H9 (cell line): ENCODE results near the gene WDR4. TPM values are rescaled to one million over a fixed set of nuclear protein-coding genes. Genes with fewer than 3 reads are reported as not detected.

Experiments
- DNase-seq: peaks from one replicate; pipeline ENCODE4 v3.0.0-alpha.2; 2017
- H2AFZ ChIP-seq: one replicate; pipeline ENCODE4 v1.6.1; 2013; ENCODE audit warnings: mild to moderate bottlenecking, low read length, control low read depth, moderate library complexity
- H2AK5ac ChIP-seq: 2 replicates; pipeline ENCODE4 v1.6.1; 2013; ENCODE audit warnings: low read length, control low read depth, mixed read lengths; ENCODE audit not compliant: insufficient read length
- H2BK120ac ChIP-seq: one replicate; pipeline ENCODE4 v1.6.1; 2013; ENCODE audit warnings: low read depth, mild to moderate bottlenecking, low read length, control low read depth, inconsistent platforms; ENCODE audit not compliant: poor library complexity, severe bottlenecking
- H2BK12ac ChIP-seq: 2 replicates; pipeline ENCODE4 v1.6.1; 2013; ENCODE audit warnings: low read length, control low read depth, mixed read lengths, low read depth; ENCODE audit not compliant: insufficient read length
- H2BK15ac ChIP-seq: 2 replicates; pipeline ENCODE4 v1.6.1; 2013; ENCODE audit warnings: low read depth, low read length, control low read depth
- H2BK20ac ChIP-seq: one replicate; pipeline ENCODE4 v1.6.1; 2013; ENCODE audit warnings: low read depth, mild to moderate bottlenecking, low read length, control low read depth, inconsistent platforms; ENCODE audit not compliant: poor library complexity, severe bottlenecking
- H2BK5ac ChIP-seq: 2 replicates; pipeline ENCODE4 v1.6.1; 2013; ENCODE audit warnings: low read length, control low read depth, mixed read lengths; ENCODE audit not compliant: insufficient read length
- H3K14ac ChIP-seq: 2 replicates; pipeline ENCODE4 v1.6.1; 2013; ENCODE audit warnings: low read length, control low read depth; ENCODE audit not compliant: insufficient read depth
- H3K18ac ChIP-seq: 2 replicates; pipeline ENCODE4 v1.6.1; 2013; ENCODE audit warnings: low read depth, mild to moderate bottlenecking, mixed read lengths, low read length, control low read depth; ENCODE audit not compliant: insufficient read length
- H3K23ac ChIP-seq: 2 replicates; pipeline ENCODE4 v1.6.1; 2013; ENCODE audit warnings: low read length, control low read depth, mixed read lengths, low read depth; ENCODE audit not compliant: insufficient read length
- H3K23me2 ChIP-seq: 2 replicates; pipeline ENCODE4 v1.6.1; 2013; ENCODE audit warnings: low read depth, mild to moderate bottlenecking, mixed read lengths, low read length, control low read depth; ENCODE audit not compliant: insufficient read length, poor library complexity, severe bottlenecking
- H3K27ac ChIP-seq: 2 replicates; pipeline ENCODE4 v1.5.1; 2013; ENCODE audit warnings: low read length, control low read depth, mixed read lengths, low read depth; ENCODE audit not compliant: insufficient read length
- H3K27me3 ChIP-seq: 2 replicates; pipeline ENCODE4 v1.6.1; 2013; ENCODE audit warnings: low read length, control low read depth, inconsistent platforms; ENCODE audit not compliant: insufficient read depth
- H3K4ac ChIP-seq: 2 replicates; pipeline ENCODE4 v1.6.1; 2013; ENCODE audit warnings: low read depth, mild to moderate bottlenecking, control low read depth, inconsistent platforms, low read length, moderate library complexity
- H3K4me1 ChIP-seq: 2 replicates; pipeline ENCODE4 v1.6.1; 2013; ENCODE audit warnings: low read length, control low read depth, inconsistent platforms; ENCODE audit not compliant: insufficient read depth
- H3K4me2 ChIP-seq: 2 replicates; pipeline ENCODE4 v1.6.1; 2013; ENCODE audit warnings: low read length, control low read depth, mixed read lengths; ENCODE audit not compliant: insufficient read length, insufficient read depth
- H3K56ac ChIP-seq: 2 replicates; pipeline ENCODE4 v1.6.1; 2013; ENCODE audit warnings: low read depth, mild to moderate bottlenecking, mixed read lengths, low read length, control low read depth; ENCODE audit not compliant: insufficient read length
- H3K79me1 ChIP-seq: 2 replicates; pipeline ENCODE4 v1.6.1; 2013; ENCODE audit warnings: low read depth, mild to moderate bottlenecking, moderate library complexity, low read length, control low read depth, inconsistent platforms; ENCODE audit not compliant: insufficient read depth, poor library complexity, severe bottlenecking
- H3K79me2 ChIP-seq: 2 replicates; pipeline ENCODE4 v1.6.1; 2013; ENCODE audit warnings: low read length, control low read depth, inconsistent platforms; ENCODE audit not compliant: insufficient read depth
- H3K9ac ChIP-seq: 2 replicates; pipeline ENCODE4 v1.6.1; 2013; ENCODE audit warnings: low read length, control low read depth, mixed read lengths; ENCODE audit not compliant: insufficient read length; ENCODE audit errors: extremely low read depth
- H3K9me3 ChIP-seq: one replicate; pipeline ENCODE4 v1.6.1; 2013; ENCODE audit warnings: low read depth, low read length, inconsistent platforms; ENCODE audit not compliant: control insufficient read depth
- H3T11ph ChIP-seq: one replicate; pipeline ENCODE4 v1.6.1; 2013; ENCODE audit warnings: mild to moderate bottlenecking, low read length, control low read depth, inconsistent platforms
- H4K20me1 ChIP-seq: one replicate; pipeline ENCODE4 v1.6.1; 2013; ENCODE audit not compliant: control insufficient read depth, insufficient read length, insufficient read depth
- H4K5ac ChIP-seq: 2 replicates; pipeline ENCODE4 v1.6.1; 2013; ENCODE audit warnings: low read depth, mild to moderate bottlenecking, mixed read lengths, low read length, control low read depth; ENCODE audit not compliant: insufficient read length
- H4K8ac ChIP-seq: replicated peaks from 2 replicates; pipeline ENCODE4 v1.6.1; 2013; ENCODE audit warnings: low read length, control low read depth, mixed read lengths, low read depth; ENCODE audit not compliant: insufficient read length
- H4K91ac ChIP-seq: 2 replicates; pipeline ENCODE4 v1.6.1; 2013; ENCODE audit warnings: low read depth, mild to moderate bottlenecking, moderate library complexity, mixed read lengths, low read length, control low read depth; ENCODE audit not compliant: insufficient read length
- H3K27ac Mint-ChIP-seq, 3 experiments: 2 replicates in 2 of 3; 3 replicates in 1 of 3; pipeline ENCODE4 v1.8.0; 2020 to 2021; ENCODE audit warnings: mixed read lengths in 3 of 3, mild to moderate bottlenecking in 1 of 3, moderate library complexity in 1 of 3
- H3K27me3 Mint-ChIP-seq: 2 replicates; pipeline ENCODE4 v1.8.0; 2021; ENCODE audit warnings: low read depth, mild to moderate bottlenecking, moderate library complexity, mixed read lengths
- H3K36me3 Mint-ChIP-seq, 3 experiments: 2 replicates in 2 of 3; 3 replicates in 1 of 3; pipeline ENCODE4 v1.8.0; 2020 to 2021; ENCODE audit warnings: low read depth in 3 of 3, mixed read lengths in 3 of 3; ENCODE audit not compliant: insufficient read depth in 1 of 3
- H3K4me1 Mint-ChIP-seq, 2 experiments: 2 replicates each; pipeline ENCODE4 v1.8.0; 2020; ENCODE audit warnings: mixed read lengths in 2 of 2
- H3K4me3 Mint-ChIP-seq, 2 experiments: 2 replicates in 1 of 2; 3 replicates in 1 of 2; pipeline ENCODE4 v1.8.0; 2020 to 2021; ENCODE audit warnings: mild to moderate bottlenecking in 2 of 2, mixed read lengths in 2 of 2, moderate library complexity in 1 of 2
- H3K9me3 Mint-ChIP-seq, 2 experiments: 2 replicates in 1 of 2; 3 replicates in 1 of 2; pipeline ENCODE4 v1.8.0; 2020; ENCODE audit warnings: mild to moderate bottlenecking in 2 of 2, mixed read lengths in 2 of 2, moderate library complexity in 1 of 2
- WGBS: extraction: QIAGEN DNeasy Blood & Tissue Kit; methylation state at CpG from one replicate; pipeline ENCODE4 v1.1.7; 2013; ENCODE audit warnings: missing lambda C conversion rate, low lambda C conversion rate, mixed read lengths; ENCODE audit not compliant: insufficient read length; ENCODE audit errors: extremely low coverage; 5-methylcytosine and 5-hydroxymethylcytosine counted together
- total RNA-seq: library from RNA; stranded (reverse); gene quantifications from 2 replicates; pipeline ENCODE4 v1.2.1, GENCODE V29; 2021
- TF ChIP-seq, protein P1 (sequence below): fragments of 200-600 bp; sonication (generic); conservative IDR thresholded peaks from 3 replicates; pipeline ENCODE4 v1.8.0; 2021; ENCODE audit warnings: antibody characterized with exemption, mild to moderate bottlenecking

Gene WDR4
- total RNA-seq, 1 experiment from 2014 or later: 54.4 TPM

DNA sequence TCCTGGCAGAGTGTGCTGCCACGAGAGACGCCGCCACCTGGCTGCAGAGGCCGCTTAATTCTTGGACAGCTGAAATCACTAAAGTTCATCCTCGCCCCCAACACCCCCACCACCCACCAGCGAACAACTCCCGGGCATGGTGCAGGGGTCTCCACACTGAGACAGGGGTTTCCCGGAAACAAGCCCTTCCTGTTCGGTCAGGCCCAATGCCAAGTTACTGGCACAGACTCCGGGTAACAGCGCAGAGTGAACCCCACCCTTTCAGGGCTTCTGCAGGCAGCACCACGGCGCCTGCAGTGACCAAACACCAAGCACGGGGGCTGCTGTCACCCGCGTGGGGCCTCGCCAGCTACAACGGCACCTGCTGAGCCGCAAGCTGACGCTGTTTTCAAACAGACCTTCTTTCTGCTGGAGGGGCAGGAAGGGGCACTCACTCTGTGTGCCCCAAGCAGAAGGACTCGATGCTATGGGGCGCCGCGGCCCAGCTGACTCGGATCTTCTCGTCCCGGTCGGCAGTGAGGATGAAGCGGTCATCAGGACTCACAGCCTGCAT, 17.4 kb downstream of the WDR4 start:
- no peak overlapping the region for H3K27ac Mint-ChIP-seq
- no peak overlapping the region for H3K4me2 ChIP-seq
- H3K27ac ChIP-seq: no peak overlapping the region

More for the DNA sequence above, 17.4 kb downstream of the WDR4 start:
- no peak overlapping the region for H4K5ac ChIP-seq
- H2BK120ac ChIP-seq: no peak overlapping the region
- Mint-ChIP-seq H3K9me3 (no peaks in the 10 kb centered on the region), H3K4me3 (no peak overlapping the region), H3K36me3 (peaks cover 39 to 80% (median 78%) of the 10 kb centered on the region in 3 experiments), H3K4me1 (peaks cover 10 to 19% of the 10 kb centered on the region in 2 experiments; a peak in 3 of 4 replicates), H3K27me3 (no peaks in the 10 kb centered on the region; the same call in 1 of the 2 replicates)
- no peaks in the 10 kb centered on the region for H3K9me3 ChIP-seq
- H2AFZ ChIP-seq: no peak overlapping the region
- no peaks in the 10 kb centered on the region for H3K4me1 ChIP-seq
- H2BK20ac ChIP-seq: no peak overlapping the region
- H3K79me2 ChIP-seq: peaks cover 31% of the 10 kb centered on the region
- H4K8ac ChIP-seq: no peak overlapping the region
- H2BK12ac ChIP-seq: no peak overlapping the region
- TF ChIP-seq, protein P1, sequence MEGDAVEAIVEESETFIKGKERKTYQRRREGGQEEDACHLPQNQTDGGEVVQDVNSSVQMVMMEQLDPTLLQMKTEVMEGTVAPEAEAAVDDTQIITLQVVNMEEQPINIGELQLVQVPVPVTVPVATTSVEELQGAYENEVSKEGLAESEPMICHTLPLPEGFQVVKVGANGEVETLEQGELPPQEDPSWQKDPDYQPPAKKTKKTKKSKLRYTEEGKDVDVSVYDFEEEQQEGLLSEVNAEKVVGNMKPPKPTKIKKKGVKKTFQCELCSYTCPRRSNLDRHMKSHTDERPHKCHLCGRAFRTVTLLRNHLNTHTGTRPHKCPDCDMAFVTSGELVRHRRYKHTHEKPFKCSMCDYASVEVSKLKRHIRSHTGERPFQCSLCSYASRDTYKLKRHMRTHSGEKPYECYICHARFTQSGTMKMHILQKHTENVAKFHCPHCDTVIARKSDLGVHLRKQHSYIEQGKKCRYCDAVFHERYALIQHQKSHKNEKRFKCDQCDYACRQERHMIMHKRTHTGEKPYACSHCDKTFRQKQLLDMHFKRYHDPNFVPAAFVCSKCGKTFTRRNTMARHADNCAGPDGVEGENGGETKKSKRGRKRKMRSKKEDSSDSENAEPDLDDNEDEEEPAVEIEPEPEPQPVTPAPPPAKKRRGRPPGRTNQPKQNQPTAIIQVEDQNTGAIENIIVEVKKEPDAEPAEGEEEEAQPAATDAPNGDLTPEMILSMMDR: no peak
- peaks cover 3% of the 10 kb centered on the region for H4K20me1 ChIP-seq
- WGBS: no CpG with 5 or more reads among the region's 29 CpGs
- no peak overlapping the region for H3K4ac ChIP-seq
- H3K27me3 ChIP-seq: no peaks in the 10 kb centered on the region
- H3T11ph ChIP-seq: no peak overlapping the region
- no peak overlapping the region for H3K23ac ChIP-seq
- H2AK5ac ChIP-seq: no peak overlapping the region
- no peak overlapping the region for H3K56ac ChIP-seq
- DNase-seq: no peak
- no peak overlapping the region for H2BK15ac ChIP-seq
- no peak overlapping the region for H3K9ac ChIP-seq
- no peak overlapping the region for H4K91ac ChIP-seq
- peaks cover 3% of the 10 kb centered on the region for H3K79me1 ChIP-seq
- no peak overlapping the region for H3K14ac ChIP-seq
- H2BK5ac ChIP-seq: no peak overlapping the region
- H3K23me2 ChIP-seq: no peaks in the 10 kb centered on the region
- no peak overlapping the region for H3K18ac ChIP-seq
